HG03135 (cell line): ENCODE measurements around the gene SAMD3.
"Not testable (repeated sequence)": the region's sequence is repeated elsewhere in the genome, so short reads cannot be mapped to it uniquely, and the experiment has no call there.

Experiments used
- ATAC-seq: cut with Tn5 transposase; IDR thresholded peaks from one replicate; pipeline ENCODE4 v1.9.1; 2021; ENCODE audit warnings: mild to moderate bottlenecking, moderate library complexity; ENCODE audit not compliant: unreplicated experiment

SAMD3 gene

GRCh38 chr6:130222775-130223174 lies at the start of gene SAMD3:
Gene SAMD3 (minus strand): TSS chr6:130222951. CDS start chr6:130215273, 7,678 bp downstream.
- ATAC-seq: no peak

DNA sequence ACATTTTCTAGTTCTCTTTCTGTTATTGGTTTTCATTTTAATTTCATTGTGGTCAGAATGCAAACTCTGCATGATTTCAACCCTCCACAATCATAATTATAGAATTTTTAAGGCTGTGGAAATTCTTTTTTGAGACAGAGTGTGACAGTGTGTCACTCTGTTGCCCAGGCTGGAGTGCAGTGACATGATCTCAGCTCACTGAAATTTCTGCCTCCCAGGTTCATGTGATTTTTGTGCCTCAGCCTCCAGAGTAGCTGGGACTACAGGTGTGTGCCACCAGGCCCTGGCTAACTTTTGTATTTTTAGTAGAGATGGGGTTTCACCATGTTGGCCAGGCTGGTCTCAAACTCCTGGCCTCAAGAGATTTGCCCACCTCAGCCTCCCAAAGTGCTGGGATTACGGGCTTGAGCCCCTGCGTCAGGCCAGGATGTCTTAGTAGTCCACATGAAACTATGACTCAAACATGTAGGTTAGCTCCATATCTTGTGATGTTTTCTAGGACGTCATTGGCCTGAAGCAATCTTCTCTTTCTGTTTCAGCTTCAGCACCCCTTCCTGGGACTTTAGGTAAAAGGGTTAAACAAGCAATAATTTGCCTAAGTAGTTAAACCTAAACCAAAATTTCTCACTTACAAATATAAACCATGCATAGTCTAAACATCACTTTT lies 47.4 kb upstream of the SAMD3 start:
- peak; percentile 93 for ATAC-seq

- not testable (repeated sequence) for ATAC-seq
Observed at GRCh38 chr6:130265553-130265952, 42.8 kb upstream of the SAMD3 start.

GRCh38 chr6:130262008-130262407 lies 39.3 kb upstream of the SAMD3 start:
- ATAC-seq: no peak

DNA sequence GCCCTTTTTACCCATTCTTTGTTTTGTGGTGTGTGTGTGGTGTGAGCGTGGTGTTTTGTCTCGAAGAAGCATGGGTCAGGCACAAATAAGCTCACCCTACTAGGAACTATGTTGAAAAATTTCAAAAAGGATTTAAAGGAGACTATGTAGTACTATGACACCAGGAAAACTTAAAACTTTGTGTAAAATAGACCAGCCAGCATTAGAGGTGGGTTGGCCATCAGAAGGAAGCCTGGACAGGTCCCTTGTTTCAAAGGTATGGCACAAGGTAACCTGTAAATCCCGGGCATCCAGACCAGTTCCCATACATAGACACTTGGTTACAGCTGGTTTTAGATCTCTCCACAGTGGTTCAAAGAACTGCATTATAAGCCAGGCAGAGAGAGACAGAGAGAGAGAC lies 38.8 kb upstream of the SAMD3 start:
- ATAC-seq: not testable (repeated sequence)

DNA sequence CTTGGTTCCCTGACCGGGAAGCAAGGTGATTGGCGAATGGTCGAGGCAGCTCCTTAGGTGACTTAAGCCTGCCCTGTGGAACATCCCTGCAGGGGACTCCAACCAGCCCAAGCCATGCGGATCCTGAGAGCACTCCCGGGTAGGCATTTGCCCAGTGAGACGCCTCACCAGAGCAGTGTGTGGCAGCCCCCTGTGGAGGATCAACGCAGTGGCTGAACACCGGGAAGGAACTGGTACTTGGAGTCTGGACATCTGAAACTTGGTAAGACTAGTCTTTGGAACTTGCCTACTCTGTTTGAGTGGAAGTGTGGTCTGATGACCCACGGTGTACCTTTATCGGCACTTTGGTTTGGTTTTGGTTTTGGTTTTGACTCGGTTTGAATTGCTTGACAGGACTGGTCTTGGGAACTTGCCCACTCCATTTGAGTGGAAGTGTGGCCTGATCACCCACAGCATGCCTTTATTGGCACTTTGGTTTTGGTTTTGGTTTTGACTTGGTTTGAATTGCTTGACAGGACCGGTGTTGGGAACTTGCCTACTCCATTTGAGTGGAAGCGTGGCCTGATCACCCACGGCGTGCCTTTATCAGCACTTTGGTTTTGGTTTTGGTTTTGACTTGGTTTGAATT lies 38.0 kb upstream of the SAMD3 start:
- peak; percentile 45 for ATAC-seq

GRCh38 chr6:130260050-130260462 lies 37.3 kb upstream of the SAMD3 start:
- ATAC-seq: peak; percentile 60

DNA sequence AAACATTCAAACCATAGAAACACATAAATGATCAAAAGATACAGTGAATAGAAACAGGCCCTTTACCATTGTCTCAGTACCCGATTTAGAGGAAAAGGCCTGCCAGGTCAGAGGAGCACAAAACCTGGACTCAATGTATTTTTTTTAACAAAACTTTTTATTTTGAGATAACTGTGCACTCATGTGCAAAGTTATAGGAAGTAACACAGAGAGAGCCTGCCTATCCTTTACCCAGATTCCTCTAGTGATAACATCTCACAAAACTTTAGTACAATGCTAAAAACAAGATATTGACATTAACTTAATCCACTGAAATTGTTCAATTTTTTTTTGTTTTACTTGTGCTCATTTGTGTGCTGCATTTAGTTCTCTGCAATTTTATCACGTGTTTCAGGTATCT lies 36.8 kb upstream of the SAMD3 start:
- peak; percentile 26 for ATAC-seq

- ATAC-seq: no peak
Observed at GRCh38 chr6:130259140-130259539, 36.4 kb upstream of the SAMD3 start.

- ATAC-seq: no peak
Observed at GRCh38 chr6:130252527-130253237, 29.9 kb upstream of the SAMD3 start.

GRCh38 chr6:130245267-130245666 lies 22.5 kb upstream of the SAMD3 start:
- no peak for ATAC-seq

DNA sequence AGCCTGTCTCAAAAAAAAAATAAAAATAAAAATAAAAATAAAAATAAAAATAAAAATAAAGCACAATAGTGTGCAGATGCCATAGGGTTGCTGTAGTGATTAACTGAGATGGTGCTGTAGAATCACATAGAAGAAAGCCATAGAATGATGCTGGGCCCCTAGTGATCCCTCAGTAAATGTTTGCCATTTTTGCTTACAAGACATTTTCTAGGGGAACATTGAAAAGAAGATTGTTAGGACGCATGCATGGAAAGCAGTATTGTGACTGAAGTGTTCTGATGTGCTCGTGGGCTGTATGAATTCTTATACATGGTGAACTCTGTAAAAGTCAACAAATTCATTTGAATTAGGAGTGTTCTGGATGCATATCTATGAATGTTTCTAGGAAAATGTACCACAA lies 22.0 kb upstream of the SAMD3 start:
- no peak for ATAC-seq

- no peak for ATAC-seq
Observed at GRCh38 chr6:130240232-130240631, 17.5 kb upstream of the SAMD3 start.

DNA sequence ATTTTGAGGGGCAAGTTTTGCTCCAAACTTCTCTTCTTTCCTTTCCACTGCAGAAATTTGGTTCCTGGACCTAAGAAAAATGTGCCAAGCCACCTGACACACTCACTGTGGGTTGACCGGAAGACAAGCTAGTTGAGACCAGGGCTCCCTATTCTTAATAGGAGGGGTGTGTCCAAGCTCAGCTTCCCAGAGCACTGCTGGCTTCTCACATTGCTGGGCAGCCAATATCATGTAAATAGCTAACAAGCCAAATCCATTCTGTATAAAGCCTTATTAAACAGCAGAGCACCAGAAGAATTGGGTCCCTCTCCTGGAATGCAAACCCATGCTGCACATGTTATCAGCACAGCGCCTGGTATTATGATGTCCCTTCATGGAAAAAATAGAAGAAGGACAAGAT lies 17.0 kb upstream of the SAMD3 start:
- ATAC-seq: no peak

DNA sequence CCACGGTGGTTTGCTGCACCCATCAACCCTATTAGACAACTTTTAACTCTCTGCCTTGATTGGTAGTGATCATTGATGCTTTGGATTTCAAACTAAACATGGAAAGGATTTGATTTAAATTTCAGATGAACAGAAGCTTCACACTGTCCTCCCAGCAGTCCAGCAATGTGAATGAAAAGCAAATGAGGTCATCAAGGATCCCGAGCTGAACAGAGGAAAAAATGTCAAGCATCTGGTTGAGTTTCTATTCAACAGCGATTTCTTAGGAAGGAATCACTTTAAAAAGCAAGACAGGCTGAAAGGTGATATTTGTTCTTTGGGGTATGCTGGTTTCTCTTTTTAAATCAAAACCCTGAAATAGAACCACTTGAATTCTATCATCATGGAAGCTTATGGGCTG lies 10.6 kb upstream of the SAMD3 start:
- no peak for ATAC-seq

DNA sequence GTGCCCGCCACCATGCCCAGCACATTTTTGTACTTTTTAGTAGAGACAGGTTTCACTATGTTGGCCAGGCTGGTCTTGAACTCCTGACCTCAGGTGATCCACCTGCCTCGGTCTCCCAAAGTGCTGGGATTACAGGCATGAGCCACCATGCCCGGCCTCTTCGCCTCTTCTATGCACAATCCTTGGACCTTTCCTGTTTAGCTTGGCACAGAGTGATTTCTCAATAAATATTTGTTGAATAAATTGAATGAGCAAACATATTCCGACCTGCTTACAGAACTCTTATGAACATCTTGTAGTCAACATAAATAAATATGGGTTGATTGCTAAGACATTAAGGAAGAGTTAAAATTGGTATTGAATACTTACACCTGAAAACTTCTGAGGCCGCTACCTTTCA lies 7.8 kb upstream of the SAMD3 start:
- ATAC-seq: not testable (repeated sequence)

- ATAC-seq: no peak
Observed at GRCh38 chr6:130229645-130230044, 6.9 kb upstream of the SAMD3 start.

- ATAC-seq: peak; percentile 93
Observed at GRCh38 chr6:130223508-130223907, 757 bp upstream of the SAMD3 start.

GRCh38 chr6:130218134-130218533 lies 4.6 kb downstream of the SAMD3 start:
- no peak for ATAC-seq

- no peak for ATAC-seq
Observed at GRCh38 chr6:130216620-130217019, 6.1 kb downstream of the SAMD3 start.

DNA sequence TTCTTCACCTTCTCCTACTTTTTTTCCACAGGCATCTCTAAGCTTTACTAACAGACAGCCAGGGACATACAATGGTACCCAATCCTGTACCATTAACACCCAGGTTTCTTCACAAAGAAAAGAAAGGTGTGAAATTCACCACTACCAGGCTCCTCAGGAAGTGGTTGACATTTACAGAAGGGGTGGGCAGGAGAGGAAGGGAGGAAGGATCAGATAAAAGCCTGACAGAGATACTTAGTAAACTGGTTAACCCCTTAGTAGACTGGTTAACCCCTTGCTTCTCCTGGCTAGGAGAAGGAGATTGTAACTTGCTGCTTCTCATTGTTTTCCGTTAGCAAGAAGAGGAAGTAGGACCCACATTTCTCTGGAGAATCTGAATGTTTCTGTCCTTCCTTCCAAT lies 7.2 kb downstream of the SAMD3 start:
- no peak for ATAC-seq

DNA sequence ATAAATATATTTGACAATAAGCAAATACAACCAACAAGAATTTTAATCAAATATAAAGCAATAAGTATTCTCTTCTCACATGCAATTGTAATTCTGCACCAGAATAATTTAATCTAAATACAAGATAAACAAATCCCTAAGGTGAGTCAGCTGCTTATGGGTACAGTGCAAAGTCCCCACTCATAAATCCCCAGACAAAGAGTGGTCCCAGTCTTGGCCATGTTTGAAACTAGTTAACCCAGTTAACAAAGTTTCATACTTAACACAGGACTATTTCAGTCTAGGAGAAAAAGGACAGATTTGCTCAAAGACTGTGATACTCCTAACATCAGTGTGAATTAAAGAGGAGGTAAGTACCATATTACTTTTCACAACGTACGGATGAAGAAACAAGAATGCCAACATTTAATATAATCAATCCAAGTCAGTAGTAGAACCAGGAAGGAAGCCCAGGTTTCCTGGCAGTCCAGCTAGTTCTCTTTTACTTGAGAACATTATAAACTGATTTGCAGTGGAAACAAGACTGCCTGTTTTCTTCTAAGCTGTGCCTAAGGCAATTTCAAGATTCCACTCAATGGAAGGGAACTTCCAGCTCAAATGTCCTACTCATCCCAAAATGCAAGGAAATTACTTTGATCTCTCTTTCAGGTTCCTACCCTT lies 10.4 kb downstream of the SAMD3 start:
- no peak for ATAC-seq
